HG03558 (cell line): ENCODE measurements around the gene PLK5.
"Not testable (repeated sequence)": the region's sequence is repeated elsewhere in the genome, so short reads cannot be mapped to it uniquely, and the experiment has no call there.

Source experiments
- ATAC-seq: cut with Tn5 transposase; IDR thresholded peaks from one replicate; pipeline ENCODE4 v1.9.1; 2021; ENCODE audit warnings: moderate number of reproducible peaks; ENCODE audit not compliant: unreplicated experiment; ENCODE audit errors: extremely low read depth

PLK5 gene

GRCh38 chr19:1491114-1491848, 32.6 kb upstream of the PLK5 start, which contains the start of gene REEP6:
Gene REEP6, plus strand, starts transcription at chr19:1491181. Its CDS starts 89 bp downstream, at chr19:1491270.
- ATAC-seq: no peak

DNA sequence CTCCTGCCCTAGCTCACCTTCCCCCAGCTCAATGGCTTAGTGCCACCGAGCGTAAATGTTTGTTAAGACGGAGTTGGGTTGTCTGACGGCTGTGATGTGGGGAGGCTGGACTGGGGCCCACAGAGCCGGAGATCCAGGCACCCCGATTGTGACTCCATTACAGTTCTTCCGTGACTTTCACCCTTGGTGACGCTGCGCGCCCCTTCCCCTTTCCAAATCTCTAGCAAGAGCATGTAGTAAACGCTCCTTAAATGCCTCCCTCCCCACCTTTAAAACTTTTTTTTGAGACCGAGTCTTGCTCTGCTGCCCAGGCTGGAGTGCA, 32.1 kb upstream of the PLK5 start:
- ATAC-seq: no peak

GRCh38 chr19:1492474-1493006, 31.3 kb upstream of the PLK5 start:
- ATAC-seq: no peak

DNA sequence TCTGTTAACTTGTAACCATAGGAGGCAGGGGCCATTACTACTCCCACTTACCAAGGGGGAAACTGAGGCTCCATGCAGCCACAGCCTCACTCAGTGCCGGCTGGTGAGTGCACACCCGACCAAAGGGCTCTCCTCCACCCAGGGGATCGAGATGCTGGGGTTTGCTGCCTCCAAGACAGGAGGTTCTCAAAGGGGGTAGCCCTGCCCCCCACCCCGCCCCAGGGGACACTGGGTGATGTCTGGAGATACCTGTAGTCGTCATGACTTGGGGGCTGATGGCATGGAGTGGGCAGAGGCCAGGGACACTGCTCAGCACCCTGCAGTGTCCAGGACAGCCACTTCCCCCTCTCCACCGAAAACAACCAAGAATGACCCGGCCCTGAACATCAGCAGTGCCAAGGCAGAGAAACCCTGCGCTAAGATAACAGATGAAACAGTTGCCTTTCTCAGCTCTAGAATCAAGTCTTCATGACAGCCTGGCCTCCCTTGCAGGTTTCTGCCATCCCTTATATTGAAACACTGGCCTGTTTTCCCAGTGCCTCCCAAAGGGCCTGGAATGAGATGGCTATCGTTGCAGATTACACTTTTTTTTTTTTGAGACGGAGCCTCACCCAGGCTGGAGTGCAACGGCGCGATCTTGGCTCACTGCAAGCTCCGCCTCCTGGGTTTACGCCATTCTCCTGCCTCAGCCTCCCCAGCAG, 29.6 kb upstream of the PLK5 start:
- no peak for ATAC-seq

DNA sequence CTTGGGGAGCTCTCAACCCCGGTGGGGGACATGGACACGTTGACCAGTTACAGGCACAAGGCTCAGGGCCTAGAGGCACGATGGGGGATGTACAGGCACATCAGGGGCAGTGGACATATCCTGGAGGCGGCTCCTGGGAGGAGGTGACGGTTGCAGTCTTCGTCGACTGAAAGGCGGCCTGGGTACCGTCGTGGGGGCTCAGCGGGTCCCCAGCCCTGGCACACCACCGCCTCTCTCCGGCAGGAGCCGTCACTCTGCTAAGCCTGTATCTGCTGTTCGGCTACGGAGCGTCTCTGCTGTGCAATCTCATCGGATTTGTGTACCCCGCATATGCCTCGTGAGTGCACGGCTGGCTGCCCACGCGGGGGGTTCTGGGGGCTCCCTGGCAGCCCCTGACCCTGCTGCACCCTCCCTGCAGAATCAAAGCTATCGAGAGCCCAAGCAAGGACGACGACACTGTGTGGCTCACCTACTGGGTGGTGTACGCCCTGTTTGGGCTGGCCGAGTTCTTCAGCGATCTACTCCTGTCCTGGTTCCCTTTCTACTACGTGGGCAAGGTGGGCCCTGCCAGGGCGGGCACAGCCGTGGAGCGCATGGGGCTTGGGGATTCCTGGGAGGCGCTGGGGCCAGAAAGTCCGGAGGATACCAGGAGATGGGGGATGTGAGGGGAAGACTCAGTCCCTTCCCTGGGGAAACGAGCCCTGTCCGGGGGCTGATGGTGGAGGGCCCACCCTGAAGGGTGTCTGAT, 28.7 kb upstream of the PLK5 start:
- no peak for ATAC-seq

DNA sequence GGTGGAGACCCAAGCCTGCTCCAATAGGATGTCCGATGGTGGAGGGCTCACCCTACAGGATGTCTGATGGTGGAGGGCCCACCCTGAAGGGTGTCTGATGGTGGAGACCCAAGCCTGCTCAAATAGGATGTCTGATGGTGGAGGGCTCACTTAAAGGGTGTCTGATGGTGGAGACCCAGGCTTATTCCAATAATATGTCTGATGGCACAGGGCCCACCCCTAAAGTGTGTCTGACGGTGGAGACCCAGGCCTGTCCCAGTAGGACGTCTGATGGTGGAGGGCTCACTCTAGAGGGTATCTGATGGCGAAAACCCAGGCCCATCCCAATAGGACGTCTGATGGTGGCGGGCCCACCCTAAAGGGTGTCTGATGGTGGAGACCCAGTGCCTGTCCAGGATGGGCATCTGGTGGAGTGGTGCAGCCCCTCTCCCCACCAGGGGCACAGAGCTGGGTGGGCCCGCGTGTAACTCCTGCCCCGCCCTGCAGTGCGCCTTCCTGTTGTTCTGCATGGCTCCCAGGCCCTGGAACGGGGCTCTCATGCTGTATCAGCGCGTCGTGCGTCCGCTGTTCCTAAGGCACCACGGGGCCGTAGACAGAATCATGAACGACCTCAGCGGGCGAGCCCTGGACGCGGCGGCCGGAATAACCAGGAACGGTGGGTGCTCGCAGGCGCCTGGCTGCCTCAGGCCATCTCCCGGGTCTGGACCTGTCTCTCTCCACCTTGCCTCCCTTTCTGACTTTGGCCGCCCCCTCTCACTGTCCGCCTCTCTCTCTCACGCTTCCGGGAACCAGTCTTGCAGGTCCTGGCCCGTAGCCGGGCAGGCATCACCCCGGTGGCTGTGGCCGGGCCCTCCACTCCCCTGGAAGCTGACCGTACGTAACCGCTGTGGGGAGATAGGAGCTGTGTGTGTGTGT, 27.8 kb upstream of the PLK5 start:
- ATAC-seq: no peak

- ATAC-seq: no peak
Measured at GRCh38 chr19:1496714-1497577, 26.9 kb upstream of the PLK5 start.

DNA sequence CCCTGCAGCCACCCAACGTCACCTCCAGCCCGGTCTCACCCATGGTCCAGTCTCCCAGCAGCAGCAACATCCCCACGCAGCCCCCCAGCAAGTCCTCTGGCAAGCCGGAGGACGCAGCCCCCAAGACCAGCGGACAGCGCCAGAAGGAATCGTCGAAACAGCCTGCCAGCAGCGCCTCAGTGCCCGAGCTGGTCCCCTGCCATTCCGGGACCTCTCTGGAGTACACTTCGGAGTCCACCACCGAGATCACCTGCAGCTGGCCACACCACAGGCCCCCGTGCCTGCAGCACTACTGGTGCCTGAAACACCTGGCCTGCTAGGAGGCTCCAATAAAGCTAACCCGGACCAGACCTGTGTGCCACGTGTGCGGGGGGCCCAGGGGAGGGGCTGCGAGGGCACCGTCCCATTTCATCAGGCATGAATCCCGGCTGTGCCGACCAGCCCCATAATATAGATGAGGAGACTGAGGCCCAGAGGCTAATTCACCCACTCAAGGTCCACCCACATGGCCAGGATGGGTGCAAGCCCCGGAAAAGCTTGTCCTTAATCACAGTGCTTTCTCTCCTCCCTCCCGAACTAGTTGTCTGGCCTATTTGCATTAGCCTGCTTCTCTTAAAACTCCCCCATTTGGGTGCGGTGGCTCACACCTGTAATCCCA, 26.2 kb upstream of the PLK5 start:
- ATAC-seq: no peak

DNA sequence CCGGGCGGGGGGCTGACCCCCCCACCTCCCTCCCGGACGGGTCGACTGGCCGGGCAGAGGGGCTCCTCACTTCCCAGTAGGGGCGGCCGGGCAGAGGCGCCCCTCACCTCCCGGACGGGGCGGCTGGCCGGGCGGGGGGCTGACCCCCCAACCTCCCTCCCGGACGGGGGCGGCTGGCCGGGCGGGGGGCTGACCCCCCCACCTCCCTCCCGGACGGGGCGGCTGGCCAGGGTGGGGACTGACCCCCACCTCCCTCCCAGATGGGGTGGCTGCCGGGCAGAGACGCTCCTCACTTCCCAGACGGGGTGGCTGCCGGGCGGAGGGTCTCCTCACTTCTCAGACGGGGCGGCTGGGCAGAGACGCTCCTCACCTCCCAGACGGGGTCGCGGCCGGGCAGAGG, 24.6 kb upstream of the PLK5 start:
- not testable (repeated sequence) for ATAC-seq

DNA sequence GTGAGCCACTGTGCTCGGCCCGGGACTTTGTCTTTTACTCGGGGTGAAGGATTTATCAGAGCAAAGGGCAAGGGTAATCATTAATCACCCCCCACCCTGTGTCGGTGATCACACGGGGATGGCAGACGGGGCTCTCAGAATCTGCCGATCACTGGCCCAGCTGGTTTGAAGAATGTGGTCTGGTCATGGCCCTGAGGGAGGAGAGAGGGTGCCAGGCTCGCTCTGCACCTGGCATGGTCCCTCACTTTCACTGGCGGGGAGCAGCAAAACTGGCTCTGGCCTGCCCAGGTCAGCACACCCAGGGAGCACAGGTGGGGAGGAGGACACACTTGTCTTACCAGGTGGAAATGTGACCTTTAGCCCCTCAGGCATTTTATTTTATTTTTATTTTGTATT, 22.7 kb upstream of the PLK5 start:
- no peak for ATAC-seq

- no peak for ATAC-seq
Measured at GRCh38 chr19:1502433-1503088, 21.3 kb upstream of the PLK5 start.

DNA sequence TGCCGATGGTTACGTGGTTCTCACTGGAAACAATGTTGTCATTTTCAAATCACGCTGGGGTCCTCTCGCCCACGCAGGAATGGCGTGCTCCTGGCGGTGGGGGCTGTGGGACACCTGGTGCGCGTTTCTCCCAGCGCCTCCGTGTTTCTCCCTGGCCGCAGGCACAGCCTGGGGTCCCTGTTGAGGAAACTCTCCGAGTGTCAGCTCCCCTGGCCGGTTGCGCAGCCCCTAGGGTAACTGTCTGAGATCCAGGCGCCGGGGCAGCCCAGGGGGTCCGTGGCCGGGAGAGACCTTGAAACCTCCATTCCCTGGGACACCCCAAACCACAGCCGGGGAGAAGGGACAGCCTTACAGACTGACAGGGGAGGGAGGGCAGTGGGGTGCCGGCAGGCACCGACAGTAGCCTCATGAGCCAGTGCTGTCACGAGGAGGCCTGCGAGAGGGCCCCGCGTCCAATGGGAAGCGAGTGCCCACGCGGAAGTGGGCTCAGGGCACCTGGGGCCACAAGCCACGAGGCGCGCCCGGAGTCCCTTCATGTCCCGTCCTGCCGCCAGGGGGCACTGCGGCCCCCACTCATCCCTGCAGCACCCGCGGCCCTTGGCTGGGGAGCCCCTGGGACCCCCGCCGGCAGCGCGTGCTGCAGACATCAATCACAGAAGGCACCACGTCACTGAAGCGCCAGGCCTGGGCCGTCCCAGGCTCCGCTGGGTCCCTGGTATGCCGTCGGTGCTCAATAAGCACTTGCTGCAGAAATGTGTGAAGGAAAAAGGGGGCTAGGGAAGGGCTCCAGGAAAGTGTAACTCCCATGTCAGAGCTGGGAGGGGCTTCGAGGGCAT, 20.6 kb upstream of the PLK5 start:
- ATAC-seq: no peak

DNA sequence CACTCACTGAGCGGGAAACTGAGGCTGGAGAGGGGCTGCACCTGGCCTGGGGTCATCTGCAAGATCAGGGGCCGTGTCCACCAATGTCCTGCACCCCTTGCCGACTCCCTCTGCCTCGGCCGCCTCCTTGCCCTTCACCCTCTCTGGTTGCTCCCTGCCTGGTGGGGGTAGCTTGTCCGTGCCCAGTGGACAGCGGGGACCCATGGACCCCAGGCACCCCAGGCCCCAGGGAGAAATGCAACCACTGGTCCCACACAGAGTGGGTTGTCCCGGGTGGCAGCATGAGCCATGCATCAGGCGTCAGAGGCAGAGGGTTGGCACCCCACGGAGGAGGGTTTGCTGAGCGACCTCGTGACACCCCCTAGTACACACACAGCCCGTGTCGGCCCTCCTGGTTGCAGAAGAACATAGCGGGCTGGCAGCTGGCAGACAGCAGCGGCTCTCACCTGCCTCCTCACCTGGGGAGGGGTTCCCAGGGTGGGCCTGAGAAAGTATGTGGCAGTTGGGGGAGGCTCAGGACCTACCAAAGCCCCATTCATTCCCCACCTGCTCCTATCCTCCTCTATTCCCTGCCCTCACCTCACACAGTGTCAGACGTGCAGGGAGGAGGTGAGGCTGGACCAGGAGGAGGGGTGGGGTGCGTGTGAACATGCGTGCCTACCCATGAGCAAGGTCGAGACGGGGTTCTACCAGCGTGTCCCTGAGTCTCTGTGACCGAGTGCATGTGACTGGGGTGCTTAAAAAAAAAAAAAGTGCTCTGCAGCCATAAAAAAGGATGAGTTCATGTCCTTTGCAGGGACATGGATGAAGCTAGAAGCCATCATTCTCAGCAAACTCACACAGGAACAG, 19.7 kb upstream of the PLK5 start:
- no peak for ATAC-seq

DNA sequence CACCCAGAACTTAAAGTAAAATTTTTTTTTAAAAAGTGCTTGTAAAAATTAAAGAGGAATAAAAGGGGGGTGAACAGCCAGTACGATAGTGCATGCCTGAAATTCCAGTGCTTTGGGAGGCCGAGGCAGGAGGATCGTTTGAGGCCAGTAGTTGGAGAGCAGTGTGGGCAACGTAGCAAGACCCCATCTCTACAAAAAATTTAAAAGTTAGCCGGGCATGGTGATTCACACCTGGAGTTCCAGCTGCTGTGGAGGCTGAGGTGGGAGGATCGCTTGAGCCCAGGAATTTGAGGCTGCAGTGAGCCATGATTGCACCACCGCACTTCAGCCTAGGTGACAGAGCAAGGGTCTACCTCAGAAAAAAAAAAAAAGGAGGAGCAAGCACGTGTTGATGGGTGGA, 18.9 kb upstream of the PLK5 start:
- no peak for ATAC-seq

DNA sequence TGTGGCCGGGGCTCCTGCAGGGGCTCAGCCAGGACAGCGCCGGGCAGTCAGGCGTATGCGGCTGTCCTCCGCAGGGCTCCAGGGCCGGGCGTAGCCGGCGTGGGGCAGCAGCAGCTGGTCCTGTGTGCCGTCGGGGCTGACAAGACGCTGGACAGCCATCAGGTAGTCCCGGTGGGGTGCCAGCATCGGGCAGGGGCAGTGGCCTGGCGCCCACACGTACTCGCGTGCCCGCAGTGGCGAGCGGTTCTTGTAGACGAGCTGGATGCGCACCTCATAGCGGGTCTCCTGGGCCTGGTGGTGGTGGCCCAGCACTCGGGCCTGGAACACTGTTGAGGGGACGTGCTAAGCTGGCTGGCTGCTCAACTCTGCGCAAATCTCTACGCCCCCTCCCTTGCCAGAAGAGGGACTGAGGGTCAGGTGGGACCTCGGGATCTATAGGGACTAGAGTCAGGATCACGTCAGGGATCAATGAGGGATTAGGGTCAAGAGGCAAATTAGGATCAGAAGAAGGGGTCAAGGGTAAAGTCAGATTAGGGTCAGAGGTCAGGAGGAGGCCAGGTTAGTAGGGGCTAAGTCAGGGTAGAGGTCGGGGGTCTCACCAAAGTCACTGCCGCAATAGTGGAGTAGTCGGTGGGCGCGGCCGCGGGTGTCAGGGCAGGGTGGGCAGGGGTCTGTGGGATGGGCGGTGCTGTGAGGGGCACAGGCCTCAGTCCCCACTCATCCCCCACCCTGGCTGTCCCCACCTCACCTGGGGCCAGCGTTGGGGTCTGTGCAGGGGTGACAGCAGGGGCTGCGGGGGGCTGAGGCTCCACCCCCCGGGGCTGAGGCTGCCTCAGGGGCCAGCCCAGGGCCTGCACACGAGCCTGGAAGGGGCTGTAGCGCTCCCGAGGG, 17.6 kb upstream of the PLK5 start:
- no peak for ATAC-seq
